Measurements from ENCODE around the gene ATP2C1. TPM values are rescaled to one million over a fixed set of nuclear protein-coding genes. Genes with fewer than 3 reads are reported as not detected.

ATP2C1 gene
- total and polyA plus RNA-seq, 2 donors (not counting 1 experiment from before 2014, with no cell fraction given): 111 to 196 TPM

GRCh38 chr3:130976706-130977105 is 82.8 kb downstream of the ATP2C1 start:
- TF ChIP-seq EZH2 (IDR thresholded peaks at IDR 0.05; ENCODE audit: low read length, missing control alignments): no peak
- no peak overlapping the region for H2AFZ ChIP-seq (ENCODE audit: low read length)
- H3K4me1 ChIP-seq (ENCODE audit: control insufficient read depth, extremely low read depth, insufficient read depth, low read length): no peaks in the 10 kb centered on the region
- peaks cover 5% of the 10 kb centered on the region for H3K36me3 ChIP-seq (ENCODE audit: control insufficient read depth, insufficient read depth, low read length)
- no peaks in the 10 kb centered on the region for H3K9me3 ChIP-seq (ENCODE audit: control insufficient read depth, insufficient read depth, low read depth, low read length)
- no peaks in the 10 kb centered on the region for H4K20me1 ChIP-seq (ENCODE audit: control insufficient read depth, extremely low read depth, insufficient read depth, low read length)
- DNase-seq (ENCODE audit: low read depth in 2 of 2): no peak
- H3K9ac ChIP-seq (ENCODE audit: insufficient read depth, low read length): no peak overlapping the region
- H3K4me3 ChIP-seq (replicated peaks in 1 of 4; ENCODE audit: control extremely low read depth in 1 of 4, insufficient read depth in 1 of 4, low read depth in 3 of 4, low read length in 4 of 4): no peak overlapping the region
- H3K4me2 ChIP-seq (ENCODE audit: extremely low read depth, insufficient read depth, low read length): no peak overlapping the region
- no peaks in the 10 kb centered on the region for H3K79me2 ChIP-seq (ENCODE audit: control insufficient read depth, insufficient read depth, low read length)
- H3K27me3 ChIP-seq (ENCODE audit: control insufficient read depth, insufficient read depth, low read length): no peaks in the 10 kb centered on the region
- no peak overlapping the region for H3K27ac ChIP-seq (ENCODE audit: insufficient read depth, low read length)

GRCh38 chr3:130979117-130979516 is 85.2 kb downstream of the ATP2C1 start:
- Histone ChIP-seq H3K9me3 (ENCODE audit: control insufficient read depth, insufficient read depth, low read depth, low read length) (no peaks in the 10 kb centered on the region), H3K4me3 (replicated peaks in 1 of 4; ENCODE audit: control extremely low read depth in 1 of 4, insufficient read depth in 1 of 4, low read depth in 3 of 4, low read length in 4 of 4) (no peak overlapping the region), H2AFZ (ENCODE audit: low read length) (no peak overlapping the region), H3K27me3 (ENCODE audit: control insufficient read depth, insufficient read depth, low read length) (no peaks in the 10 kb centered on the region), H3K36me3 (ENCODE audit: control insufficient read depth, insufficient read depth, low read length) (peaks cover 5% of the 10 kb centered on the region), H3K4me2 (ENCODE audit: extremely low read depth, insufficient read depth, low read length) (peak overlapping the region; percentile 1), H4K20me1 (ENCODE audit: control insufficient read depth, extremely low read depth, insufficient read depth, low read length) (no peaks in the 10 kb centered on the region), H3K4me1 (ENCODE audit: control insufficient read depth, extremely low read depth, insufficient read depth, low read length) (no peaks in the 10 kb centered on the region), H3K79me2 (ENCODE audit: control insufficient read depth, insufficient read depth, low read length) (no peaks in the 10 kb centered on the region), H3K27ac (ENCODE audit: insufficient read depth, low read length) (no peak overlapping the region), H3K9ac (ENCODE audit: insufficient read depth, low read length) (no peak overlapping the region)
- no peak for TF ChIP-seq CTCF (conservative IDR thresholded peaks at IDR 0.05 in 1 of 2, IDR thresholded peaks at IDR 0.05 in 1 of 2; ENCODE audit: low read depth in 1 of 2, low read length in 2 of 2)
- no peak for TF ChIP-seq EZH2 (IDR thresholded peaks at IDR 0.05; ENCODE audit: low read length, missing control alignments)
- no peak for DNase-seq (ENCODE audit: low read depth in 2 of 2)

- Histone ChIP-seq H3K4me2 (ENCODE audit: extremely low read depth, insufficient read depth, low read length) (no peak overlapping the region), H3K27ac (ENCODE audit: insufficient read depth, low read length) (no peak overlapping the region)
Observed at GRCh38 chr3:130981469-130981868, 87.6 kb downstream of the ATP2C1 start.

More at GRCh38 chr3:130981469-130981868, 87.6 kb downstream of the ATP2C1 start:
- Histone ChIP-seq H3K9ac (ENCODE audit: insufficient read depth, low read length) (no peak overlapping the region), H3K79me2 (ENCODE audit: control insufficient read depth, insufficient read depth, low read length) (no peaks in the 10 kb centered on the region), H3K4me1 (ENCODE audit: control insufficient read depth, extremely low read depth, insufficient read depth, low read length) (no peaks in the 10 kb centered on the region), H4K20me1 (ENCODE audit: control insufficient read depth, extremely low read depth, insufficient read depth, low read length) (no peaks in the 10 kb centered on the region), H3K4me3 (replicated peaks in 1 of 4; ENCODE audit: control extremely low read depth in 1 of 4, insufficient read depth in 1 of 4, low read depth in 3 of 4, low read length in 4 of 4) (no peak overlapping the region), H3K27me3 (ENCODE audit: control insufficient read depth, insufficient read depth, low read length) (no peaks in the 10 kb centered on the region), H3K36me3 (ENCODE audit: control insufficient read depth, insufficient read depth, low read length) (no peaks in the 10 kb centered on the region), H3K9me3 (ENCODE audit: control insufficient read depth, insufficient read depth, low read depth, low read length) (no peaks in the 10 kb centered on the region), H2AFZ (ENCODE audit: low read length) (no peak overlapping the region)
- DNase-seq (ENCODE audit: low read depth in 2 of 2): no peak
- TF ChIP-seq CTCF (conservative IDR thresholded peaks at IDR 0.05 in 1 of 2, IDR thresholded peaks at IDR 0.05 in 1 of 2; ENCODE audit: low read depth in 1 of 2, low read length in 2 of 2) (no peak), EZH2 (IDR thresholded peaks at IDR 0.05; ENCODE audit: low read length, missing control alignments) (no peak)
